Prostate gland (tissue), 2 donors: ENCODE measurements around the gene MRPS6. TPM values are rescaled to one million over a fixed set of nuclear protein-coding genes. Genes with fewer than 3 reads are reported as not detected.

Experiments
- DNase-seq: peaks from one replicate; pipeline ENCODE4 v3.0.0-alpha.2; 2019; ENCODE audit warnings: low spot score
- H3K27ac ChIP-seq, 2 donors: fragments of 200-600 bp; sonication (generic); 2 replicates each; pipeline ENCODE4 v1.5.1; 2017 to 2019
- H3K27me3 ChIP-seq: fragments of 200-600 bp; sonication (generic); replicated peaks from 2 replicates; pipeline ENCODE4 v1.5.1; 2019; ENCODE audit not compliant: insufficient read depth
- H3K36me3 ChIP-seq, 2 donors: fragments of 200-600 bp; sonication (generic); 1 replicate in 1 of 2; 2 replicates in 1 of 2; pipeline versions ENCODE4 v1.5.1 to v1.8.1; 2017 to 2019
- H3K4me1 ChIP-seq: fragments of 200-600 bp; sonication (generic); replicated peaks from 2 replicates; pipeline ENCODE4 v1.5.1; 2019
- H3K4me3 ChIP-seq, 2 donors: fragments of 200-600 bp; sonication (generic); 2 replicates each; pipeline ENCODE4 v1.5.1; 2017 to 2019
- H3K9me3 ChIP-seq: fragments of 200-600 bp; sonication (generic); 2 replicates; pipeline ENCODE4 v1.5.1; 2017
- CTCF ChIP-seq, 4 experiments: fragments of 200-600 bp in 2 of 4; fragments of 450-650 bp in 2 of 4; sonication (generic) in 2 of 4; IDR thresholded peaks; 1 replicate in 3 of 4; 2 replicates in 1 of 4; pipeline ENCODE4 v1.5.1; 2016 to 2019; ENCODE audit warnings: antibody characterized with exemption in 4 of 4, mild to moderate bottlenecking in 2 of 4, moderate library complexity in 2 of 4
- POLR2A ChIP-seq: fragments of 450-650 bp; IDR thresholded peaks from one replicate; pipeline ENCODE4 v1.6.1; 2016; ENCODE audit warnings: antibody characterized with exemption, mild to moderate bottlenecking
- POLR2AphosphoS5 ChIP-seq: sonication (generic); formaldehyde crosslinking; IDR thresholded peaks from one replicate; pipeline ENCODE4 v1.6.1; 2017; ENCODE audit warnings: antibody characterized with exemption
- WGBS: methylation state at CpG from one replicate; pipeline ENCODE4 v1.1.5; 2018; 5-methylcytosine and 5-hydroxymethylcytosine counted together
- intact Hi-C: fragments of 100-400 bp; cut with DNase I; formaldehyde crosslinking; loops from one replicate; pipeline ENCODE4 v1.14.2; 2022
- total RNA-seq, 2 donors: library from RNA; depleted of rRNA; stranded (reverse); fragments of >200 nt; gene quantifications; one replicate each; pipeline ENCODE4 v1.1.0, GENCODE V29; 2016

The MRPS6 gene
- 10 to 100 TPM; 24.9 to 75.8 TPM for total RNA-seq

- Histone ChIP-seq H3K4me3 (peak within 1 kb of the TSS; percentile 77 to 80), H3K27me3 (no peaks in the 10 kb centered on the region), H3K4me1 (peaks cover 10% of the 10 kb centered on the region), H3K36me3 (no peaks in the 10 kb centered on the region), H3K9me3 (no peaks in the 10 kb centered on the region), H3K27ac (peak within 1 kb of the TSS; percentile 85 to 89)
- under 1% methylated on average over 53 of the region's 104 CpGs for WGBS
- DNase-seq: peak; percentile 79
- intact Hi-C loops: loop anchor here (5.0 kb wide), 2 partner anchors 54 to 151 kb away; no protein-coding TSS in a partner anchor
- peak; percentile 88 for TF ChIP-seq POLR2A
- peak in 1 of 4 experiments; percentile 5 for TF ChIP-seq CTCF (IDR thresholded peaks at IDR 0.05)
- TF ChIP-seq POLR2AphosphoS5: peak; percentile 36
These were observed at the start of gene MRPS6, which contains the start of gene SLC5A3 for GRCh38 chr21:34073032-34073748. Gene MRPS6, plus strand, starts transcription at chr21:34073578. Its CDS starts 123 bp downstream, at chr21:34073701. Gene SLC5A3, plus strand, starts transcription at chr21:34073578. Its CDS starts 21,621 bp downstream, at chr21:34095199.

GRCh38 chr21:34023691-34024373, 49.5 kb upstream of the MRPS6 start:
- TF ChIP-seq CTCF (IDR thresholded peaks at IDR 0.05) (no peak), POLR2A (no peak), POLR2AphosphoS5 (no peak)
- no peak for DNase-seq
- no peaks in the 10 kb centered on the region for H3K4me1 ChIP-seq
- no peaks in the 10 kb centered on the region for H3K27me3 ChIP-seq
- no peaks in the 10 kb centered on the region for H3K36me3 ChIP-seq
- 27% methylated on average over 8 of the region's 8 CpGs for WGBS
- intact Hi-C loops: no loop called here
- H3K4me3 ChIP-seq: no peak overlapping the region
- H3K27ac ChIP-seq: no peak overlapping the region
- no peaks in the 10 kb centered on the region for H3K9me3 ChIP-seq

GRCh38 chr21:34024374-34024693, 49.0 kb upstream of the MRPS6 start:
- no peak for DNase-seq
- 85% methylated on average over 3 of the region's 3 CpGs for WGBS
- TF ChIP-seq CTCF (IDR thresholded peaks at IDR 0.05) (no peak), POLR2A (no peak), POLR2AphosphoS5 (no peak)
- Histone ChIP-seq H3K4me3 (no peak overlapping the region), H3K27ac (no peak overlapping the region), H3K36me3 (no peaks in the 10 kb centered on the region), H3K4me1 (no peaks in the 10 kb centered on the region), H3K9me3 (no peaks in the 10 kb centered on the region), H3K27me3 (no peaks in the 10 kb centered on the region)
- intact Hi-C loops: no loop called here

GRCh38 chr21:34027721-34028461, 45.5 kb upstream of the MRPS6 start:
- Histone ChIP-seq H3K27me3 (no peaks in the 10 kb centered on the region), H3K36me3 (no peaks in the 10 kb centered on the region), H3K4me1 (no peaks in the 10 kb centered on the region), H3K4me3 (no peak overlapping the region), H3K9me3 (no peaks in the 10 kb centered on the region), H3K27ac (no peak overlapping the region)
- TF ChIP-seq CTCF (IDR thresholded peaks at IDR 0.05): no peak
- no peak for TF ChIP-seq POLR2AphosphoS5
- no peak for TF ChIP-seq POLR2A
- whole genome bisulfite sequencing: 84% methylated on average over 9 of the region's 9 CpGs
- intact Hi-C loops: no loop called here
- DNase-seq: no peak
